Natural killer cell (primary cell): ENCODE results near the gene NOTCH3. TPM values are rescaled to one million over a fixed set of nuclear protein-coding genes. Genes with fewer than 3 reads are reported as not detected.
A peak's percentile ranks its signal among the peaks of the same experiment; 100 is the strongest.

Experiments used
- ATAC-seq, 3 donors: fragments of 150-1000 bp in 2 of 3; fragments of 200-7000 bp in 1 of 3; cut with Tn5 transposase; 1 replicate in 1 of 3; 2 replicates in 2 of 3; pipeline ENCODE4 v1.10.0; 2021; ENCODE audit warnings: mild to moderate bottlenecking in 2 of 3, moderate library complexity in 2 of 3
- DNase-seq, 2 donors: peaks; one replicate each; pipeline versions ENCODE4 v3.0.0 to v3.0.0-alpha.2; 2013 to 2021; ENCODE audit warnings: mixed read lengths in 1 of 2
- H3K27ac ChIP-seq: one replicate; pipeline ENCODE4 v1.5.1; 2013; ENCODE audit warnings: mild to moderate bottlenecking, low read length
- H3K27me3 ChIP-seq: one replicate; pipeline ENCODE4 v1.6.1; 2013; ENCODE audit warnings: low read length; ENCODE audit not compliant: control insufficient read depth, insufficient read depth
- H3K36me3 ChIP-seq: one replicate; pipeline ENCODE4 v1.6.1; 2013; ENCODE audit warnings: low read length; ENCODE audit not compliant: control insufficient read depth, insufficient read depth
- H3K4me1 ChIP-seq: one replicate; pipeline ENCODE4 v1.6.1; 2013; ENCODE audit warnings: low read length; ENCODE audit not compliant: control insufficient read depth, insufficient read depth
- H3K4me3 ChIP-seq: one replicate; pipeline ENCODE4 v1.5.1; 2013; ENCODE audit warnings: low read length
- H3K9me3 ChIP-seq: one replicate; pipeline ENCODE4 v1.6.1; 2013; ENCODE audit warnings: low read length; ENCODE audit not compliant: control insufficient read depth, insufficient read depth
- H3K27ac Mint-ChIP-seq, 2 donors: one replicate each; pipeline ENCODE4 v1.8.0; 2022; ENCODE audit warnings: mild to moderate bottlenecking in 2 of 2, mixed read lengths in 2 of 2, moderate library complexity in 1 of 2
- H3K27me3 Mint-ChIP-seq, 2 donors: one replicate each; pipeline ENCODE4 v1.8.0; 2022; ENCODE audit warnings: low read depth in 2 of 2, mixed read lengths in 2 of 2
- H3K36me3 Mint-ChIP-seq: one replicate; pipeline ENCODE4 v1.8.0; 2022; ENCODE audit warnings: mixed read lengths
- H3K4me1 Mint-ChIP-seq, 2 donors: one replicate each; pipeline ENCODE4 v1.8.0; 2022; ENCODE audit warnings: mixed read lengths in 2 of 2
- H3K4me3 Mint-ChIP-seq: one replicate; pipeline ENCODE4 v1.8.0; 2022; ENCODE audit warnings: mild to moderate bottlenecking, moderate library complexity, mixed read lengths
- H3K9me3 Mint-ChIP-seq, 2 donors: one replicate each; pipeline ENCODE4 v1.8.0; 2022; ENCODE audit warnings: mixed read lengths in 2 of 2
- WGBS: methylation state at CpG from one replicate; pipeline ENCODE4 v1.1.7; 2013; ENCODE audit warnings: missing lambda C conversion rate; ENCODE audit not compliant: insufficient coverage; 5-methylcytosine and 5-hydroxymethylcytosine counted together
- intact Hi-C: fragments of 100-400 bp; cut with micrococcal nuclease; formaldehyde crosslinking; loops from one replicate; pipeline ENCODE4 v1.14.2; 2022
- total RNA-seq, 4 donors: library from RNA; stranded (reverse); fragments of 120-200 nt in 1 of 4; gene quantifications; one replicate each; pipeline versions ENCODE4 v1.2.3 to v1.2.4, GENCODE V29; 2013 to 2022
- TF ChIP-seq, protein P1 (sequence below): fragments of 200-600 bp; IDR thresholded peaks from one replicate; pipeline ENCODE4 v1.8.0; 2022; ENCODE audit warnings: antibody characterized with exemption

Gene NOTCH3
- total RNA-seq, 3 donors from 2014 or later (not counting 1 experiment from before 2014, with no cell fraction given) = 0.25 to 0.26 TPM; not detected in 1

DNA sequence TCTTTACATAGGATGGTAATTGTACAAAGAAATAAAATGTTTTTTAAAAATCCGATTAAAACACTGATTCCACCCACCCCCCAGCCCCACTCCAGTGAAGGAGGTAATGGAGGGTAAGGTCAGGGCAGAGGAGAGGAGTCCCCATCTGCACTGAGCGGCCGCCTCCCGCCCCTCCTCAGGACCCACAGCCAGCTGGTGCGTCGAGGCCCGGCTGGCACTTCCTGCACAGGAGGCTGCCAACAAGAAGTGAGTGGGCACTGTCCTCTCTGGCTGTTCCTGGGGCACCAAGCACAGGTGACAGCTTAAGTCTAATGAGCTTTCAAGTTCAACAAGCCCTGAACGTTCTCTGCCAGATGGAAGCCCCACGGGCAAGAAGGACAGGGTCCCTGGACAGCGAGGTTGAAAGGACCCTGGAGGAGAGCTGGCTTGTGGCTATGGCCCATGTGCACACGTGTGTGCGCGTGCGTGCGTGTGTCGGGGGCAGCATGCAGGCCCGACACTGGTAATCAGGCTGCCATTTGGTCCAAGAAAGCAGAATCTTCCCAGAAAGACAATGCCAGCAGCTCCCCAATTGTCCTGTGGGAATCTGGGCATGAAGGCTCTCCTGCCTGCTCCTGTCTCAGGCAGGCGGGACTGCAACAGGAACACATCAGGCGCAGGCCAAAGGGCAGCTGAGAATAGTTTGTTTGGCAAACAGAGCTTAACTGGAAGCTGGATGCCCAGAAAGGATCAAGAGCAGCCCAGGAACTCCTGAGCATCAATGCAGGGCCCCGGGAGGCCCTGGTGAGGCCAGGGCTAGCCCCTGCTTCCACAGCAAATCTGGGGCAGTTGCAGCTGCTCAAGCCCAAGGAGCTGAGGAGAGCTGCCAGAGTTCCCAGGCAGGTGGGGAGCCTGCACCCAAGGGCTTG, 46.6 kb upstream of the NOTCH3 start:
- Histone ChIP-seq H3K27ac (no peak overlapping the region), H3K4me3 (no peak overlapping the region), H3K4me1 (no peaks in the 10 kb centered on the region), H3K9me3 (no peaks in the 10 kb centered on the region), H3K36me3 (peaks cover 68% of the 10 kb centered on the region), H3K27me3 (no peaks in the 10 kb centered on the region)
- intact Hi-C loops = no loop called here
- no peak overlapping the region for H3K27ac Mint-ChIP-seq
- ATAC-seq (no peak), DNase-seq (no peak)
- WGBS = 91% methylated on average over 19 of the region's 20 CpGs
- peaks cover 6 to 24% of the 10 kb centered on the region in 2 donors for H3K4me1 Mint-ChIP-seq
- no peak overlapping the region for H3K4me3 Mint-ChIP-seq
- no peaks in the 10 kb centered on the region for H3K36me3 Mint-ChIP-seq
- no peaks in the 10 kb centered on the region for H3K9me3 Mint-ChIP-seq
- no peaks in the 10 kb centered on the region for H3K27me3 Mint-ChIP-seq
- TF ChIP-seq, protein P1, sequence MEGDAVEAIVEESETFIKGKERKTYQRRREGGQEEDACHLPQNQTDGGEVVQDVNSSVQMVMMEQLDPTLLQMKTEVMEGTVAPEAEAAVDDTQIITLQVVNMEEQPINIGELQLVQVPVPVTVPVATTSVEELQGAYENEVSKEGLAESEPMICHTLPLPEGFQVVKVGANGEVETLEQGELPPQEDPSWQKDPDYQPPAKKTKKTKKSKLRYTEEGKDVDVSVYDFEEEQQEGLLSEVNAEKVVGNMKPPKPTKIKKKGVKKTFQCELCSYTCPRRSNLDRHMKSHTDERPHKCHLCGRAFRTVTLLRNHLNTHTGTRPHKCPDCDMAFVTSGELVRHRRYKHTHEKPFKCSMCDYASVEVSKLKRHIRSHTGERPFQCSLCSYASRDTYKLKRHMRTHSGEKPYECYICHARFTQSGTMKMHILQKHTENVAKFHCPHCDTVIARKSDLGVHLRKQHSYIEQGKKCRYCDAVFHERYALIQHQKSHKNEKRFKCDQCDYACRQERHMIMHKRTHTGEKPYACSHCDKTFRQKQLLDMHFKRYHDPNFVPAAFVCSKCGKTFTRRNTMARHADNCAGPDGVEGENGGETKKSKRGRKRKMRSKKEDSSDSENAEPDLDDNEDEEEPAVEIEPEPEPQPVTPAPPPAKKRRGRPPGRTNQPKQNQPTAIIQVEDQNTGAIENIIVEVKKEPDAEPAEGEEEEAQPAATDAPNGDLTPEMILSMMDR = no peak

DNA sequence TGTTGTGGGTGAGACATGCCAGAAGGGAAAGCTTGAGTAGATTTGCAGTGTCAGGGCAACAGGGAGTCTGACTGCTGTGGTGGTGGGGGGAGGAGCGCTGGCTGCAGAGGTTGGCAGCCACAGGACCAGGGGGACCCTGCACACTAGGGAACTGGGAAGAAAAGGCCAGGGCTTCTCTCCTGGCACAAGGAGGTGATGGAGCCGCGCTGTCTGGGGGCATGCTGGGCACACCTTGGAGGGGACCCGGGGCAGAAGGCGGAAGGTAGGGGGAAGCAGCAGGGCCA, 45.3 kb upstream of the NOTCH3 start:
- no peak for DNase-seq
- no peak for ATAC-seq
- WGBS = 96% methylated on average over 5 of the region's 5 CpGs
- peaks cover 6 to 24% of the 10 kb centered on the region in 2 donors for H3K4me1 Mint-ChIP-seq
- H3K27ac Mint-ChIP-seq = peak overlapping the region in 1 of 2 donors; percentile 28
- Histone ChIP-seq H3K4me1 (no peaks in the 10 kb centered on the region), H3K9me3 (no peaks in the 10 kb centered on the region), H3K27ac (no peak overlapping the region), H3K4me3 (no peak overlapping the region), H3K27me3 (no peaks in the 10 kb centered on the region), H3K36me3 (peaks cover 64% of the 10 kb centered on the region)
- no peaks in the 10 kb centered on the region for H3K36me3 Mint-ChIP-seq
- intact Hi-C loops = no loop called here
- H3K27me3 Mint-ChIP-seq = no peaks in the 10 kb centered on the region
- TF ChIP-seq, protein P1 = no peak
- H3K9me3 Mint-ChIP-seq = no peaks in the 10 kb centered on the region
- no peak overlapping the region for H3K4me3 Mint-ChIP-seq

DNA sequence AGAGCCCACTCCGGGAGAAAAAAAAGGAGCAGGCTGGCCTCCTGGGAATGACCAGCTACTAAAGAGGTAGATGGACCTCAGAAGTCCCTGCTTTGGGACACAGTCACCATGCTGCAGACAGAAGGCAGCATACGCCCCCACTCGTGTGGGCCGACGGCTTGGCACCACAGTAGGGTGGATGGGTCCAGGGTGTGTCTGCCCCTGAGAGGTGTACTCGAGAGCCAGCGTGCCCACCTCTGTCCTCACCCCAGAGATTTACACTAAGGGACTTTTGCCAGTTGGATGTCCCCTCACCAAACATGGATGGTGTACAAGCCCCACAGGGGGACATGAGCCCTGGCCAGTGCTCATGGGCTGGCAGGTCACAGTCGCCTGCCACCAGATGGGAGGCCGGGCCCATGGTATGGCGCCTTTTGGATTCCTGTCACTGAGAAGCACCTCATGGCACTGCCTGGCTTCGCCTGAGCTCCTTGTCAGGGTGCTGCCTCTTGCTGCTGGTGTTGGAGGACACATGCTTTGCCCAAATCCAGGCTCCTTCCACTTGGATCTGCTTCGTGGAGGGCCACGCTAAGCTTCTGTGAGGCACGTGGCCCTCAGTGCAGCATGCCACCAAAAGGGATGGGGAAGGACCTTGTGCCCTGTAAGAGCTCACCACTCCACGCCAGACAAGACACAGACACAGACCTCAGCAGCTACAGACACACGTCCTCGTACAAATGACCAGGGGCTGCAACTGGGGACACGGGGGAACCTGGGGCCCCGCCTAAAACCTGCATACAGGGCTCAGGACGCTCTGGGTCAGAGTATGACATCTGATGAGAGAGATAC, 44.8 kb upstream of the NOTCH3 start:
- no peaks in the 10 kb centered on the region for H3K9me3 Mint-ChIP-seq
- H3K36me3 ChIP-seq = peaks cover 68% of the 10 kb centered on the region
- no peaks in the 10 kb centered on the region for H3K9me3 ChIP-seq
- H3K4me3 ChIP-seq = no peak overlapping the region
- TF ChIP-seq, protein P1 = no peak
- H3K4me1 Mint-ChIP-seq = peaks cover 6 to 24% of the 10 kb centered on the region in 2 donors
- no peaks in the 10 kb centered on the region for H3K27me3 ChIP-seq
- no peaks in the 10 kb centered on the region for H3K27me3 Mint-ChIP-seq
- peak overlapping the region in 1 of 2 donors; percentile 28 for H3K27ac Mint-ChIP-seq
- intact Hi-C loops = no loop called here
- WGBS = 94% methylated on average over 20 of the region's 20 CpGs
- H3K36me3 Mint-ChIP-seq = no peaks in the 10 kb centered on the region
- H3K27ac ChIP-seq = no peak overlapping the region
- no peak for ATAC-seq
- H3K4me3 Mint-ChIP-seq = no peak overlapping the region
- H3K4me1 ChIP-seq = no peaks in the 10 kb centered on the region
- DNase-seq = no peak
